Measurements from ENCODE around the gene AGAP1. TPM values are rescaled to one million over a fixed set of nuclear protein-coding genes. Genes with fewer than 3 reads are reported as not detected.

The AGAP1 gene
- total RNA-seq, 1 donor: 12.3 TPM

GRCh38 chr2:235813398-235813797 is 319.6 kb downstream of the AGAP1 start:
- TF ChIP-seq CTCF (IDR thresholded peaks at IDR 0.05; ENCODE audit: insufficient read depth, low read length): no peak
- no peak overlapping the region for H3K4me3 ChIP-seq (ENCODE audit: low read depth, low read length)
- no peak for DNase-seq (ENCODE audit: low read depth)

- H3K4me3 ChIP-seq (ENCODE audit: low read depth, low read length): no peak overlapping the region
- TF ChIP-seq CTCF (IDR thresholded peaks at IDR 0.05; ENCODE audit: insufficient read depth, low read length): no peak
- peak; percentile 29 for DNase-seq (ENCODE audit: low read depth)
These were observed 326.7 kb downstream of the AGAP1 start for GRCh38 chr2:235820571-235820970.

- no peak for TF ChIP-seq CTCF (IDR thresholded peaks at IDR 0.05; ENCODE audit: insufficient read depth, low read length)
- H3K4me3 ChIP-seq (ENCODE audit: low read depth, low read length): no peak overlapping the region
- no peak for DNase-seq (ENCODE audit: low read depth)
These were observed 330.5 kb downstream of the AGAP1 start for GRCh38 chr2:235824331-235824730.

- H3K4me3 ChIP-seq (ENCODE audit: low read depth, low read length): no peak overlapping the region
- no peak for DNase-seq (ENCODE audit: low read depth)
- TF ChIP-seq CTCF (IDR thresholded peaks at IDR 0.05; ENCODE audit: insufficient read depth, low read length): no peak
These were observed 332.1 kb downstream of the AGAP1 start for GRCh38 chr2:235825946-235826345.

- TF ChIP-seq CTCF (IDR thresholded peaks at IDR 0.05; ENCODE audit: insufficient read depth, low read length): no peak
- DNase-seq (ENCODE audit: low read depth): no peak
- no peak overlapping the region for H3K4me3 ChIP-seq (ENCODE audit: low read depth, low read length)
These were observed 333.0 kb downstream of the AGAP1 start for GRCh38 chr2:235826826-235827225.

GRCh38 chr2:235827585-235827992 is 333.7 kb downstream of the AGAP1 start:
- peak; percentile 57 for DNase-seq (ENCODE audit: low read depth)
- no peak overlapping the region for H3K4me3 ChIP-seq (ENCODE audit: low read depth, low read length)
- no peak for TF ChIP-seq CTCF (IDR thresholded peaks at IDR 0.05; ENCODE audit: insufficient read depth, low read length)

GRCh38 chr2:235829726-235830125 is 335.9 kb downstream of the AGAP1 start:
- H3K4me3 ChIP-seq (ENCODE audit: low read depth, low read length): no peak overlapping the region
- TF ChIP-seq CTCF (IDR thresholded peaks at IDR 0.05; ENCODE audit: insufficient read depth, low read length): no peak
- DNase-seq (ENCODE audit: low read depth): no peak
